IPS-18a (cell line): Measurements from ENCODE around the gene ERBB3.
A peak's percentile ranks its signal among the peaks of the same experiment; 100 is the strongest.

ENCODE experiments used
- H3K27ac ChIP-seq: one replicate; pipeline ENCODE4 v1.5.1; 2013; ENCODE audit warnings: low read length
- H3K27me3 ChIP-seq: one replicate; pipeline ENCODE4 v1.6.1; 2013; ENCODE audit warnings: mild to moderate bottlenecking, low read length; ENCODE audit not compliant: control insufficient read depth, insufficient read depth
- H3K36me3 ChIP-seq: one replicate; pipeline ENCODE4 v1.6.1; 2013; ENCODE audit warnings: low read depth, low read length; ENCODE audit not compliant: control insufficient read depth
- H3K4me1 ChIP-seq: one replicate; pipeline ENCODE4 v1.6.1; 2013; ENCODE audit warnings: low read depth, low read length; ENCODE audit not compliant: control insufficient read depth
- H3K4me3 ChIP-seq: one replicate; pipeline ENCODE4 v1.5.1; 2013; ENCODE audit warnings: low read length
- H3K9ac ChIP-seq: one replicate; pipeline ENCODE4 v1.6.1; 2013; ENCODE audit warnings: mild to moderate bottlenecking, low read length, moderate library complexity
- H3K9me3 ChIP-seq: one replicate; pipeline ENCODE4 v1.6.1; 2013; ENCODE audit warnings: low read depth, low read length; ENCODE audit not compliant: control insufficient read depth

The ERBB3 gene

DNA sequence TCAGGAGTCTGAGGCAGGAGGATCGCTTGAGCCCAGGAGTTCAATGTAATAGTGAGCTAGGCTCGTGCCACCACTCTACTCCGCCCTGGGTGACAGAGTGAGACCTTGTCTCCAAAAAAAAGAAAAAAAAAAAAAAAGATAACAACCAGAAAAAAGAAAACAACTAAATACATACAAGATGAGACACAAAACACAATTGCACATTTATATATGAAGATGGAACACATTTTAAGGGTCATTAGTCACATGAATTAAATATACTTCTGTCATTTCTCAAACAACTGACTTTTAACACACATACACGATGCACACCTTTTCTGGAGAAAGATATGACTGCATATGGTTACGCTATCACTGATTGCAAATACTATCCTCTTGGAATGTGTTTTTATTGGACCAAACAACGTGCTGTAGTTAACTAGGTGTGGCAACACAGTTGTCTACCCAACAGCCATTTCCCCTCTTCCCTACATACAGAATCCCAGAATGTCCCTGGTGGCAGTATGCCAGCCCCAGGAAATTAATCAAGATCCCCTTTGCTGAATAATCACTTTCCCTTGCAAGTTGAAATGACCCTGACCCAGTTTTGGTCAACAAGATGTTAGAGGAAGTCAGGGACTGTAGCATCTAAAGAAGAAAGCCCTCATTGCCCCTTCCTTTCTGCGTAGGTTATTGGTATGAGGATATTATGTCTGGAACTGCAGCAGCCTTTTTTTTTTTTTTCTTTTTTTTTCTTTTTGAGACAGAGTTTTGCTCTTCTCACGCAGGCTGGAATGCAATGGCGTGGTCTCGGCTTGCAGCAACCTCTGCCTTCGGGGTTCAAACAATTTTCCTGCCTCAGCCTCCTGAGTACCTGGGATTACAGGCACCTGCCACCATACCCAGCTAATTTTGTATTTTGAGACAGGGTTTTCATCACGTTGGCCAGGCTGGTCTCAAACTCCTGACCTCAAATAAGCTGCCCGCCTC, 66.8 kb downstream of the ERBB3 start:
- no peak overlapping the region for H3K9ac ChIP-seq
- no peaks in the 10 kb centered on the region for H3K27me3 ChIP-seq
- H3K4me3 ChIP-seq, result no peak overlapping the region
- no peak overlapping the region for H3K27ac ChIP-seq
- H3K36me3 ChIP-seq, result peaks cover 27% of the 10 kb centered on the region
- no peaks in the 10 kb centered on the region for H3K4me1 ChIP-seq
- no peaks in the 10 kb centered on the region for H3K9me3 ChIP-seq

DNA sequence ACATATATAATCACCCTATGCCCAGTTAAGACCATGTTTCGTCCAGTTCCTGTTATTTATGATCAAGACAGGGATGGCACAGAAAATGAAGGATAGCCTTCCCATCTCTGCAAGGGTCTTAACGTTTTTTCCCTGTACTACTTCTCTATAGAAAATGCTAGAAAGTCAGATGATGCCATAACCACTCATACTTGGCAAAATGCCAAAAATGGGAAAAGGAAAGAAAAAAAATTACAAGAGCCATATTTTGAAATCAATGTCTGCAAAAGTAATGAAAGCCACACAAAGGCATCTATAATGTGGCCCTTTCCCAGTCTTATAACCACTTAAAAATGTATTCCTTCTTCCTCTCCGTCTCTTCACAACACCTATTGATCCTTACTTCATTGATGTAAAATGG, 70.6 kb downstream of the ERBB3 start:
- Histone ChIP-seq H3K27ac (no peak overlapping the region), H3K27me3 (no peaks in the 10 kb centered on the region), H3K9ac (no peak overlapping the region)

DNA sequence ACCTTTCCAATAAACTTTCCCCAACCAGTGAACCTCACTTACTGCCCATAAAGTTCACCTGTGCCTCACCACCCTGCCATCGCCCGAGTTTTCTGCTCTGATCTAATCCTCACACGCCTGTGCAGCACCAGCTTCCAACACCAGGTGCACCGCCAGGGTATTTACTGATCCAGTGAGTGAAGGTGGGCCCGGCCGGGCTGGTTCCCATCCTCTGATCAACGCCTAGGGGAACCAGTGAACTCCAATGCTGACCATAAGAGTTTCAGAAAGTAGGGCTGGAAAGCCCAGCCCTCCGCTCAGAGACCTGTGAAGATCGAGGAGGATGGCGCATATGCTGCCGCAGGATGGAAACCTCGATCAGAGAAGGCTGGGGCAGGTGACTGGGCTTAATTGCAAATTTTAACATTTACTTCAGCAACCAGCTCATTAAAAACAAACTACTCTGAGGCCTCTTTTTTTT, 71.7 kb downstream of the ERBB3 start:
- Histone ChIP-seq H3K27me3 (no peaks in the 10 kb centered on the region), H3K9me3 (no peaks in the 10 kb centered on the region), H3K36me3 (peaks cover 12% of the 10 kb centered on the region), H3K27ac (peak overlapping the region; percentile 1), H3K4me1 (peaks cover 5% of the 10 kb centered on the region), H3K9ac (peak overlapping the region; percentile 85), H3K4me3 (peak overlapping the region; percentile 78)

More for the DNA sequence above, 70.6 kb downstream of the ERBB3 start:
- Histone ChIP-seq H3K4me1 (peaks cover 5% of the 10 kb centered on the region), H3K36me3 (peaks cover 10% of the 10 kb centered on the region), H3K4me3 (no peak overlapping the region), H3K9me3 (no peaks in the 10 kb centered on the region)

DNA sequence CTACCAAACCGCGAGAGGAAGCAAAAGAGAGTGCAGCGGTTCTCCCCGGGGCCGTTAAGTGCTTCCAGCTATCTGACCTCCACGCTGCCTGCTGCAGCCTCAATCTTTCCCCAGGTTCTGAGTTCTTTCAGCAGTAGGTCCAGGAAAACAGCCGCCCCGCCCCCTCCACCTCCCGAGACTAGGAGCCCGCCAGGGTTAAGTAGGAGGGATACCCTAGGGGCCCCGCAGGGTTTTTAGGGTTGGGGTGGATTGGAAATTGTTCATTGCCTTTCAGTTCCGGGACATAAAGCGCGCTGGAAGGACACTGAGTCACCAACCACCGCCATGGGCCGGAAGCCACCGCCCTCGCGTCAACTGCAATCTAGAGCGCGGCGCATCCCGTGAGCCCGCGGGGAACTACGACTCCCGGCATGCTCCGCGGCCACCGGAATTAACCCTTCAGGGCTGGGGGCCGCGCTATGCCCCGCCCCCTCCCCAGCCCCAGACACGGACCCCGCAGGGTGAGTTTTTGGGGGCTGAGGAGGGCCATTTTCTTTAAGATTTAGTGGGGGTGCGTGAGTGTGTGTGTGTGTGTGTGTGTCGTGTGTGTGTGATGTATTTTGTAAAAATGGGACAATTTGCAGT, 72.3 kb downstream of the ERBB3 start, which contains the start of gene MYL6B:
MYL6B (plus strand) TSS at position 456 of the 624 bp plus-strand sequence. CDS start 1,332 bp downstream, outside the sequence.
- H3K27ac ChIP-seq, result peak within 1 kb of the TSS; percentile 9
- no peaks in the 10 kb centered on the region for H3K27me3 ChIP-seq
- H3K36me3 ChIP-seq, result peaks cover 12% of the 10 kb centered on the region
- peaks cover 5% of the 10 kb centered on the region for H3K4me1 ChIP-seq
- peak within 1 kb of the TSS; percentile 85 for H3K9ac ChIP-seq
- peak within 1 kb of the TSS; percentile 78 for H3K4me3 ChIP-seq
- H3K9me3 ChIP-seq, result no peaks in the 10 kb centered on the region
